GM12892 (cell line): ENCODE data around the gene CAMTA1.

Experiments
- POLR2A ChIP-seq: IDR thresholded peaks from 2 replicates; pipeline ENCODE4 v1.6.1; 2011; ENCODE audit warnings: low read depth, low read length, control low read depth
- POLR2AphosphoS5 ChIP-seq: IDR thresholded peaks from 2 replicates; pipeline ENCODE4 v1.6.1; 2011; ENCODE audit warnings: low read depth, low read length, control low read depth

- TF ChIP-seq POLR2A (no peak), POLR2AphosphoS5 (no peak)
Observed at GRCh38 chr1:7760245-7760644, 975.0 kb downstream of the CAMTA1 start.
